Endothelial cell of umbilical vein (primary cell): ENCODE measurements around the gene RAB8B.

ENCODE experiments used
- CTCF ChIP-seq, 2 donors: IDR thresholded peaks; 1 replicate in 1 of 2; 2 replicates in 1 of 2; pipeline ENCODE4 v1.5.1; 2011; ENCODE audit warnings: low read length in 2 of 2, mild to moderate bottlenecking in 2 of 2, moderate library complexity in 2 of 2, control low read depth in 1 of 2, inconsistent platforms in 1 of 2, low read depth in 1 of 2; ENCODE audit not compliant: insufficient read depth in 1 of 2; ENCODE audit errors: extremely low read depth in 1 of 2
- POLR2A ChIP-seq: IDR thresholded peaks from 2 replicates; pipeline ENCODE4 v1.6.1; 2012; ENCODE audit warnings: low read depth, mild to moderate bottlenecking, control low read depth, low read length

- TF ChIP-seq CTCF (IDR thresholded peaks at IDR 0.05; ENCODE audit: extremely low read depth in 1 of 2, insufficient read depth in 1 of 2, low read depth in 1 of 2, low read length in 2 of 2) (no peak), POLR2A (no peak)
These were observed 48.5 kb upstream of the RAB8B start for GRCh38 chr15:63140936-63141335.
